Loucy (cell line): ENCODE data around the gene MED7.

Experiments
- H2AFZ ChIP-seq: fragments of 200-600 bp; sonication (generic); 2 replicates; pipeline ENCODE4 v1.6.0; 2016; ENCODE audit warnings: antibody characterized with exemption, mild to moderate bottlenecking, low read length, moderate library complexity
- H3F3A ChIP-seq: fragments of 200-600 bp; 2 replicates; pipeline ENCODE4 v1.6.0; 2016; ENCODE audit warnings: antibody characterized with exemption, low read depth, mild to moderate bottlenecking
- H3K27me3 ChIP-seq: fragments of 200-600 bp; sonication (generic); 2 replicates; pipeline ENCODE4 v1.6.1; 2014; ENCODE audit warnings: low read length, mild to moderate bottlenecking; ENCODE audit not compliant: insufficient read depth, poor library complexity, severe bottlenecking
- H3K36me3 ChIP-seq: fragments of 200-600 bp; sonication (generic); 2 replicates; pipeline ENCODE4 v1.6.1; 2016; ENCODE audit warnings: low read length; ENCODE audit not compliant: insufficient read depth
- H3K4me1 ChIP-seq: fragments of 200-600 bp; sonication (generic); 2 replicates; pipeline ENCODE4 v1.5.1; 2014; ENCODE audit warnings: low read length, mild to moderate bottlenecking; ENCODE audit not compliant: insufficient read depth, poor library complexity, severe bottlenecking
- H3K4me2 ChIP-seq: fragments of 200-600 bp; sonication (generic); 2 replicates; pipeline ENCODE4 v1.6.0; 2014; ENCODE audit warnings: antibody characterized with exemption, low read length, low read depth, mild to moderate bottlenecking; ENCODE audit not compliant: poor library complexity, severe bottlenecking
- H3K4me3 ChIP-seq: fragments of 200-600 bp; sonication (generic); 2 replicates; pipeline ENCODE4 v1.5.1; 2014; ENCODE audit warnings: low read length, mild to moderate bottlenecking, mixed read lengths; ENCODE audit not compliant: poor library complexity, severe bottlenecking
- H3K79me2 ChIP-seq: fragments of 200-600 bp; sonication (generic); 2 replicates; pipeline ENCODE4 v1.6.1; 2014; ENCODE audit warnings: low read length; ENCODE audit not compliant: insufficient read depth
- H3K9ac ChIP-seq: fragments of 200-600 bp; sonication (generic); 2 replicates; pipeline ENCODE4 v1.6.0; 2014; ENCODE audit warnings: mild to moderate bottlenecking, low read depth, low read length, moderate library complexity; ENCODE audit not compliant: poor library complexity, severe bottlenecking
- H3K9me2 ChIP-seq: fragments of 200-600 bp; sonication (generic); replicated peaks from 2 replicates; pipeline ENCODE4 v1.6.1; 2016; ENCODE audit warnings: low read depth, low read length, mixed read lengths
- H3K9me3 ChIP-seq: fragments of 200-600 bp; sonication (generic); 2 replicates; pipeline ENCODE4 v1.6.1; 2014; ENCODE audit warnings: mild to moderate bottlenecking, antibody characterized with exemption, low read length, low read depth; ENCODE audit not compliant: insufficient read depth
- H4K20me1 ChIP-seq: fragments of 200-600 bp; sonication (generic); 2 replicates; pipeline ENCODE4 v1.6.0; 2014; ENCODE audit warnings: antibody characterized with exemption, low read length, mild to moderate bottlenecking; ENCODE audit not compliant: insufficient read depth, poor library complexity, severe bottlenecking
- CTCF ChIP-seq: fragments of 200-600 bp; sonication (generic); conservative IDR thresholded peaks from 2 replicates; pipeline ENCODE4 v1.5.1; 2014; ENCODE audit warnings: mild to moderate bottlenecking, antibody characterized with exemption, low read length
- EZH2phosphoT487 ChIP-seq: fragments of 200-600 bp; IDR thresholded peaks from 2 replicates; pipeline ENCODE4 v1.6.1; 2018; ENCODE audit warnings: antibody characterized with exemption, mild to moderate bottlenecking, moderate library complexity, borderline replicate concordance

Gene MED7

GRCh38 chr5:157116483-157116954 lies 26.1 kb downstream of the MED7 start:
- H3K4me2 ChIP-seq, result no peak overlapping the region
- no peaks in the 10 kb centered on the region for H3K79me2 ChIP-seq
- H3K9me2 ChIP-seq, result no peaks in the 10 kb centered on the region
- H3K27me3 ChIP-seq, result no peaks in the 10 kb centered on the region
- H3K9ac ChIP-seq, result no peak overlapping the region
- no peak overlapping the region for H2AFZ ChIP-seq
- H3K36me3 ChIP-seq, result no peaks in the 10 kb centered on the region
- H4K20me1 ChIP-seq, result no peaks in the 10 kb centered on the region
- H3F3A ChIP-seq, result no peaks in the 10 kb centered on the region
- no peak for TF ChIP-seq CTCF
- TF ChIP-seq EZH2phosphoT487, result no peak
- no peak overlapping the region for H3K4me3 ChIP-seq
- no peaks in the 10 kb centered on the region for H3K9me3 ChIP-seq
- H3K4me1 ChIP-seq, result no peaks in the 10 kb centered on the region

DNA sequence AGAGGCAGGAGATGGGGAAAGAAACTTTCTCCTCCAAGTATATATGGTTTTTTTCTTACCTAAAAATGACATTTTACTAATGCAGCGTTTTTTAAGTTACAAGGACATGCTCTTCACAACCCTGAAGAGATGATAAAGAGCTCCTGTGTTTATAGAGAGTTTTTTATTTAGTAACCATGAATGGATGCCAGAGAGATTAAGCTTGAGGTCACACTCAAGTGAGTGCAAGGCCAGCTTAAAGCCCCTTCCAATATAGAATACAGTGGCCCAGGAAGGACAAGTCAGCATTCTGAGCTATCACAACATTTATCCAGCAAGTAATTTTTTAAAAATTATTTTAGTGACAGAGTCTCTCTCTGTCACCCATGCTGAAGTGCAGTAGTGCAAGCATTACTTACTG lies 27.2 kb downstream of the MED7 start:
- no peaks in the 10 kb centered on the region for H3K79me2 ChIP-seq
- no peak overlapping the region for H3K9ac ChIP-seq
- no peak overlapping the region for H2AFZ ChIP-seq
- TF ChIP-seq CTCF, result no peak
- no peak for TF ChIP-seq EZH2phosphoT487
- H3K27me3 ChIP-seq, result no peaks in the 10 kb centered on the region
- H3K36me3 ChIP-seq, result no peaks in the 10 kb centered on the region
- no peak overlapping the region for H3K4me2 ChIP-seq
- no peaks in the 10 kb centered on the region for H3F3A ChIP-seq
- H3K9me3 ChIP-seq, result no peaks in the 10 kb centered on the region
- no peaks in the 10 kb centered on the region for H4K20me1 ChIP-seq
- H3K4me1 ChIP-seq, result no peaks in the 10 kb centered on the region
- H3K9me2 ChIP-seq, result no peaks in the 10 kb centered on the region
- H3K4me3 ChIP-seq, result no peak overlapping the region

DNA sequence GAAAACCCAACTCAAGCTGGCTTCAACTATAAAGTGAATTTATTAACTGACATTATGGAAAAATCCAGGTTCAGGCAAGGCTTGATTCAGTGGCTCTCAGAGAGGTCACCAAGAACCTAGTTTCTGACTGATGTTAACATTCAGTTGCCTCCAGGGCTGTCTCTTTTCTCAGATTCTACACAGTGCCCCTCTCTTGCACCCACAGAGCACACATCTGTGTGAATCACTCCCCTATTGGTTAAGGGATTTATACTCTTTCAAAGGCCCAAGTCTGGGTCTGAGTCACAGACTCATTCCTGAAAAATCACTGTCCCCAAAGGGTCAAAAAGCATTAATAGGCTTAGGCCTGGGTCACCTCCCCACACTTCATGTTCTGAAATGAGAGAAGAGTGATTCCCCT lies 27.7 kb downstream of the MED7 start:
- no peaks in the 10 kb centered on the region for H3K36me3 ChIP-seq
- H3F3A ChIP-seq, result no peaks in the 10 kb centered on the region
- H3K9me3 ChIP-seq, result no peaks in the 10 kb centered on the region
- no peaks in the 10 kb centered on the region for H3K9me2 ChIP-seq
- no peak overlapping the region for H2AFZ ChIP-seq
- H3K9ac ChIP-seq, result no peak overlapping the region
- no peaks in the 10 kb centered on the region for H3K79me2 ChIP-seq
- no peaks in the 10 kb centered on the region for H3K27me3 ChIP-seq
- TF ChIP-seq CTCF, result no peak
- no peak for TF ChIP-seq EZH2phosphoT487
- no peaks in the 10 kb centered on the region for H3K4me1 ChIP-seq
- H4K20me1 ChIP-seq, result no peaks in the 10 kb centered on the region
- no peak overlapping the region for H3K4me3 ChIP-seq
- H3K4me2 ChIP-seq, result no peak overlapping the region
